ENCODE data around the gene BCL2L1. TPM values are rescaled to one million over a fixed set of nuclear protein-coding genes. Genes with fewer than 3 reads are reported as not detected.

BCL2L1 gene
- total RNA-seq, 8 experiments from 2014 or later = 23.8 to 80.9 (median 37.7) TPM

DNA sequence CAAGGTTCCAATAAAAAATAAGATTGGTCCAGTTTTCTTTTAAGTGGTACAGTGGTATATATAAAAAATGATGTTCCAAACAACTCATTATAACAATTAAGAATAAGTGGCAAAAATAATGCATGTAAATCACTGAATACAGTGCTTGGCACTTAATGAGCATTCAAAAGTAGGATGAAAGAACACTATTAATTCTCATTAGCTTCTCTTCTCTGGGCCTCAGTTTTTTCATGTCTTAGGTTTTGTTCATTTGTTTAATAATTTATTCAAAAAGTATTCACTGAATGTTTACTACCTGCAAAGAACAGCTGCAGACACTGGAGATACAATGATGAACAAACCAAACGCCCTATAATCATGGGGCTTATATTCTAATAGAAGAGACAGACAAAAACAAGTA, 21.1 kb downstream of the BCL2L1 start:
- in situ Hi-C loops (cut with MboI; ENCODE audit: low pct_unique_long_range_greater_than_20kb in 2 of 9, low sequenced_read_pairs in 9 of 9, unreplicated experiment in 9 of 9) = no loop called here
- 40 to 92% (median 78%) methylated on average over 1 of the region's 1 CpG; no CpG with 5 or more reads in 3 of the 10 experiments for WGBS, 10 experiments
- Histone ChIP-seq H3K4me3 (no peak overlapping the region), H3K27ac (no peak overlapping the region), H3K4me1 (replicated peaks in 1 of 2) (peaks cover 4 to 8% of the 10 kb centered on the region in 2 donors)
- ATAC-seq (replicated peaks in 6 of 8) = no peak

DNA sequence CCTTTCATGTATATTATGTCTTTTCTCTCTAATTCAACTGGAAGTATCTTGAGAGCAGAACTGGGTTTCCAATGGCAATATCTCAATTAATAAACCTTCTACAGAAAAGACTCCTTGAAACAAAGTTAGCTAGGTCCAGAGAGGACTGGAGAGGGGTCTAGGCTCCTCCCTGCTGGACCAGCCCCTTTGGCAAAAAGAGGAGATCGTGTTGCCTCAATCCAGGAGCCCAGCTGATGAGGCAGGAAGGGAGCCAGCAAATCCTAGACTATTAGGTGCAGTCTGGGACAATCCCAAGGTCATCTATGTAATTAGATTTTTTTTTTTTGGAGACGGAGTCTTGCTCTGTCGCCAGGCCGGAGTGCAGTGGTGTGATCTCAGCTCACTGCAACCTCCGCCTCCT, 21.9 kb downstream of the BCL2L1 start:
- Histone ChIP-seq H3K27ac (no peak overlapping the region), H3K4me1 (replicated peaks in 1 of 2) (peaks cover 4 to 8% of the 10 kb centered on the region in 2 donors), H3K4me3 (no peak overlapping the region)
- in situ Hi-C loops (cut with MboI; ENCODE audit: low pct_unique_long_range_greater_than_20kb in 2 of 9, low sequenced_read_pairs in 9 of 9, unreplicated experiment in 9 of 9) = no loop called here
- no peak for ATAC-seq (replicated peaks in 6 of 8)
- WGBS, 10 experiments = 80 to 100% (median 90%) methylated on average over 1 to 5 of the region's 5 CpGs; no CpG with 5 or more reads in 5 of the 10 experiments

DNA sequence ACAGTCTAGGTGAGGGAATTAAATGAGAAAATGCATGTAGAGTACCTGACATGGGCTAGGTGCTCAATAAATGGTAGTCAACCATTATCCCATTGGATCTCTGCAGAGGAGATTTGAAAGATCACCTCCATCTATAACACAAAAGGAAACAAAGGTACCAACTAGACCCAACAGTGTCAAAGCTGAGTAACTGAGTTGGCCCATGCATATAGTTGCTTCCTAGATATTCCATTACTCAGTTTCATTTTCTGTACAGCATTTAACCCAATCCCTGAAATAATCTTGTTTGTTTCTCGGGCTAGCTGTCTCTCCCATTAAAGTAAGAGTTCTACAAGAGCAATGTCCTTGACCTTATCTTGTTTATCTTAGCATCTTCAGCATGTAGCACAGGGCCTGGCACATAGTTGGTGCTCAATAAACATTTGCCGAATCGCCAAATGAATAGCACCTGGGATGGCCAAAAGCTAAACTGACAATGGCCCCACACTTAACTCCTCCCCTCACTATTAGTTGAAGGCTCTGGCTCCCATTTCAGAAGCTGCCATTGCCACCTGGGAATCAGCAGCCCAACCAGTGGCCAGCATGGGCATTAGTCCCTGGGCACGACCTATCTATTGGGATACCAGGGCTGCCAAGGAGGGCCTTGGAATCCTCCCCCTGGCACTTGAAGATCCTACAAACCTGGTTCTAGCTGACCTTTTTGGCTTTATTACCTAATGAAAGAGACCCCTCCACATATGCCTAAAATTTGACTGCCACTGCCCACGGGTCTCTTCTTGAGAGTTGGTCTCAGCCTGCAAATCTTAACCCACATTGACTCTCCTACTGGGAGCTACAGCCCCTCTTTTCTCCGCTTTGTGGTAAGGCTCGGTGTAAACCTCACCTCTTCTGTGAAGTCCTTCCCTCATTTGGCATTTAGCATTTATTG, 22.6 kb downstream of the BCL2L1 start:
- H3K4me1 ChIP-seq (replicated peaks in 1 of 2) = peaks cover 4 to 8% of the 10 kb centered on the region in 2 donors
- in situ Hi-C loops (cut with MboI; ENCODE audit: low pct_unique_long_range_greater_than_20kb in 2 of 9, low sequenced_read_pairs in 9 of 9, unreplicated experiment in 9 of 9) = no loop called here
- no peak for ATAC-seq (replicated peaks in 6 of 8)
- WGBS, 10 experiments = 90 to 100% (median 97%) methylated on average over 2 to 6 of the region's 7 CpGs
- peak overlapping the region in 1 of 2 donors; percentile 76 for H3K27ac ChIP-seq
- H3K4me3 ChIP-seq = no peak overlapping the region

DNA sequence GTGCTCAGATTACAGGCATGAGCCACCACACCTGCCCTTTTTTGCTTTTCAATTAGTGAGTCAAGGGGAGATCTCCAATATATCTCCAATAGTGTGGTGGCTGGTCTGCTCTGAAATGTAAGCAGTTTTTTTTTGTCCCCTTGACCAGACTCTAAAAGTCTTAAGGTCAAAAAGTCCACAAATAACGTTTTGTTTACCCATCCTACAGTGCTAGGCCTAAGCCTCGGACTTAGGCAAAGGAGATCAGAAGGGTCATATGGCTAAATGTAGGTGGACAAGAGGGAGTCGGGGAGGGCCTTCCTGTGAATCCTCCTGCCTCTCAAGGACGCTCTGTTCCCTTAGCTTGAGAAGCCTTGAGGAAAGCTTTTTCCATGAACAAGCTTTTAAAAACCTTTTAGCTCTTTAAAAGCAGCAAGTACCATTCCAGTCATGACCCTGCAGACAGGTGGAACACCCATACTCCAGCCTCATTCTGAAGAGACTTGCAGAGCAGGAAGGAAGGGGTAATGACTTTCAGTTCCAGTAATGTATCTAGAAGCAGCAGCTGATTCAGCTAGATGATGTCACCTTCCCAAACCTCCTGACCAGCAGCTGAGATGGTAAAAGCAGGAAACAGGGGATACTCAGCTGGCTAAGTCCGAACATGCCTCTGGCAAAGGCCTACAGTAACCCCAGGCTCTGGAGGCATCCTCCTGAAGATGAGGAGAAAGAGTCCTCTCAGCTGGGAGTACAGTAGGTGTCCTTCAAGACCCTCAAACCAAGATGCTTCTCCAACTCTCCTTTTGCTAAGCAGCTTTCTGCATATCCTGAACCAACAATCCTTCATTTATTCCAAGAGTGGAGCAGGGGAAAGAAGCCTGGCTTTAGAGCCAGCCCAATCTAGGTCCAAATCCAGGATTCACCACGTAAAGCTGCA, 23.6 kb downstream of the BCL2L1 start:
- Histone ChIP-seq H3K4me1 (replicated peaks in 1 of 2) (peaks cover 4 to 10% of the 10 kb centered on the region in 2 donors), H3K27ac (peak overlapping the region; percentile 49 to 76), H3K4me3 (no peak overlapping the region)
- in situ Hi-C loops (cut with MboI; ENCODE audit: low pct_unique_long_range_greater_than_20kb in 2 of 9, low sequenced_read_pairs in 9 of 9, unreplicated experiment in 9 of 9) = no loop called here
- peak; percentile 82 to 98 (median 98) for ATAC-seq (replicated peaks in 6 of 8)
- WGBS, 10 experiments = 0 to 100% (median 84%) methylated on average over 1 to 6 of the region's 6 CpGs; no CpG with 5 or more reads in 2 of the 10 experiments

DNA sequence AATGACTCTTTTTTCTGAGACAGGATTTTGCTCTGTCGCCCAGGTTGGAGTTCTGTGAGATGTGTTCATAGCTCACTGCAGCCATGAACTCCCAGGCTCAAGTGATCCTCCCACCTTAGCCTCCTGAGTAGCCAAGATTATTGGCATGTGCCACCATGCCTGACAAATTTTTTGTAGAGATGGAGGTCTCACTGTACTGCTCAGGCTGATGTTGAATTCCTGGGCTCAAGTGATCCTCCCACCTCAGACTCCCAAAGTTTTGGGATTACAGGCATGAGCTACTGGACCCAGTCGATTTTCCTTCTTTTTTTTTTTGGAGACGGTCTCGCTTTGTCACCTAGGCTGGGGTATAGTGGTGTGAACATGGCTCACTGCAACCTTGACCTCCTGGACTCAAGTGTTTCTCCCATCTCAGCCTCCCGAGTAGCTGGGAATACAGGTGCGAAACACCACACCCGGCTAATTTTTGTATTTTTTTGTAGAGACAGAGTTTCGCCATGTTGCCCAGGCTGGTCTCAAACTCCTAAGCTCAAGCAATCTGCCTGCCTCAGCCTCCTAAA, 24.3 kb downstream of the BCL2L1 start:
- no peak for ATAC-seq (replicated peaks in 6 of 8)
- Histone ChIP-seq H3K4me3 (no peak overlapping the region), H3K27ac (no peak overlapping the region), H3K4me1 (replicated peaks in 1 of 2) (peaks cover 4 to 15% of the 10 kb centered on the region in 2 donors)
- in situ Hi-C loops (cut with MboI; ENCODE audit: low pct_unique_long_range_greater_than_20kb in 2 of 9, low sequenced_read_pairs in 9 of 9, unreplicated experiment in 9 of 9) = no loop called here
- WGBS, 10 experiments = 82 to 100% (median 97%) methylated on average over 2 to 8 of the region's 8 CpGs; no CpG with 5 or more reads in 1 of the 10 experiments

DNA sequence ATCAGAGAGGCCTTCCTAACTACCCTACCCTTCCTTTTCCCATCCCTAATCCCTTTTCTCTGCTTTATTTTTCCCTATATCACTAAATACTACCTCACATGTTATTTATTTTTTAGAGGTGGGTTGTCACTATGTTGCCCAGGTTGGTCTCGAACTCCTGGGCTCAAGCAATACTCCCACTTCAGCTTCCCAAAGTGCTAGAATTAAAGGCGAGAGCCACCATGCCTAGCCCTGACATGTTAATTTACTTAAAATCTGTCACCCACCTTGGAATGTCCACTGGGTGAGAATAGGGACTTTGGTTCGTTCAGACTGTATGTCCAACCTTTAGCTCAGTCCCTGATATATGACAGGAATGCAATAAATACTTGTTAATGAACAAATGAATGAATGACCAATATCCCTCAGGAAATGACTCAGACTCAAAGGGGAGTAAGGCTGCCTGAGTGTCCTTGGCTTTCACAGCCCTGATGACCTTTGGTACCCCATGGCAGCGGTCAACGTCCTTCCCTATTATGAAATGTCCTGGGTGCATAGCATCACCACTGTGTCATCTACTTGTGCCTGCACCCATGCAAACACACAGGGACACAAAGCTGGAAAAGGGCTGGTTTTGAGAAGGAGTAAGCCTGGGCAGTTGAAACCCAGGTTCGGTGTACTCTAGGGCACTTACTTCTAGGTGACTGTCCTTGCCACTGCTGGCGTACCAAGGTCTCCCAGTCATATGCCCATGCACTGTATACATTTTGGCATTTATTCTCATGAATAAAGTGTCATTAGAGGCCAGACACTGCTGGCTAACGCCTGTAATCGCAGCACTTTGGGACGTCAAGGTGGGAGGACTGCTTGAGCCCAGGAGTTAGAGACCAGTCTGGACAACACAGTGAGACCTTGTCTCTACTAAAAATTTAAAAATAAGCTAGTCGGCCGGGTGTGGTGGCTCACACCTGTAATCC, 26.5 kb downstream of the BCL2L1 start:
- H3K4me1 ChIP-seq (replicated peaks in 1 of 2) = peaks cover 4 to 15% of the 10 kb centered on the region in 2 donors
- no peak overlapping the region for H3K4me3 ChIP-seq
- H3K27ac ChIP-seq = no peak overlapping the region
- WGBS, 10 experiments = 52 to 100% (median 84%) methylated on average over 1 to 9 of the region's 12 CpGs
- ATAC-seq (replicated peaks in 6 of 8) = no peak
- in situ Hi-C loops (cut with MboI; ENCODE audit: low pct_unique_long_range_greater_than_20kb in 2 of 9, low sequenced_read_pairs in 9 of 9, unreplicated experiment in 9 of 9) = no loop called here

DNA sequence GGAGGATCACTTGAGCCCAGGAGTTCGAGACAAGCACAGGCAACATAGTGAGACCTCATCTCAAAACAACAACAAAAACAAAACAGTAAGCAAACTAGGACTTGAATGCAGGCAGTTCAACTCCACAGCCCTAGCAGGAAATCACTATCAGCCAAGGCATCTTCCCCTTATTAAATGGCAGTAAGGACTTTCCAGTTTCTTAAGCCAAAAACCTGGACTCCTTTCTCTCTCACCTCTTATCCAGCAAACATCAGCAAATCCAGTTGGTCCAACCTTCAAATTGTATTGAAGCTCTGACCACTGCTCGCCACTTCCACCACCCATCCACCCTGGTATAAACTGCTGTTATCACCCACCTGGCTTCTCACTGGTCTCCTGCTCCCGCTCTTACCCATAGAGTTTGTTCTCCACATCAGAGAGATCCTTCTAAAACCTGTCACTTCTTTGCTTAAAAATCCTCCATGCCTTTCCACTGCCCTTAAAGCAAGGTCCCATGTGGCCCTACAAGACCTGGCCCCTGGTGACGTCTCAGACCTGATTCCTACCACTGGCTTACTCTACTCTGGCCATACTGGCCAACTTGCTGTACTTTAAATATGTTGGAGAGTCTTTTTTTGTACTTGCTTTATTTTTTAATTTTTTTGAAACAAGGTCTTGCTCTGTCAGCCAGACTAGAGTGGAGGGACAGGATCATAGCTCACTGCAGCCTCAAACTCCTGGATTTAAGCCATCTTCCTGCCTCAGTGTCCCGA, 27.6 kb downstream of the BCL2L1 start:
- peaks cover 4 to 15% of the 10 kb centered on the region in 2 donors for H3K4me1 ChIP-seq (replicated peaks in 1 of 2)
- in situ Hi-C loops (cut with MboI; ENCODE audit: low pct_unique_long_range_greater_than_20kb in 2 of 9, low sequenced_read_pairs in 9 of 9, unreplicated experiment in 9 of 9) = no loop called here
- H3K27ac ChIP-seq = no peak overlapping the region
- no peak overlapping the region for H3K4me3 ChIP-seq
- no peak for ATAC-seq (replicated peaks in 6 of 8)
- 80 to 100% (median 94%) methylated on average over 1 to 4 of the region's 5 CpGs for WGBS, 10 experiments

DNA sequence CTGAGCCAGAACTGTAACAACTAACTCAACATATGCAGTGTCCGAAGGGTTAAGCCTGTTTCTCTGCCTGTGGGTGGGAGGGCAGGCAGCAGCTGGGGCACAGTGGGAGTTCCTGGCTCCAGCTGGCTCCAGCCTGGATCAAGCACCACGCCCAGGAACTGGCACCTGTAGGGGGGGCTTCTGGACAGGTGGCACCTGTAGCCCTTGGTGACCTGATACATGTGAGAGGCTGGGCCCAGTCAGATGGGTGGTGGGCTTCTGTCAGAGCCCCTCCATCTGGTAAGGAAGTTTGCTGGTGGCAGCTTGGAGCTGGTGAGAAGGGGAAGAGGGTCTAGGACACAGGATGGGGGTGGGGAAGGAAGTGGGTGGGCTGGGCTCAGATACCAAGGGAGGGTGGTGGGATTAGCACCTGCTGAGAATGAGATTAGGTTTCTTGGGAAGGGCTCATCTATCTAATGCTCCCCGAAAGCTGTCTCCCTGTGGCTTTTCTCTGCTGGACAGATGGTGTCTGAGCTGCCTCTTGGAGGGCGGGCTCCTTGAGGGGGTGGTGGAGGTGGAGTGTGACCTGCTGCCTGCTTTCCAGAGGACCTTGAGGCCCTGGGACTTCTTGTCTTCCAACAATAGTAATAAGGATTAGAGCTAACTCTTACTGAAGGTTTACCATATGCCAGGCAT, 28.5 kb downstream of the BCL2L1 start:
- Histone ChIP-seq H3K4me3 (no peak overlapping the region), H3K4me1 (replicated peaks in 1 of 2) (peaks cover under 1 to 11% of the 10 kb centered on the region in 2 donors), H3K27ac (no peak overlapping the region)
- in situ Hi-C loops (cut with MboI; ENCODE audit: low pct_unique_long_range_greater_than_20kb in 2 of 9, low sequenced_read_pairs in 9 of 9, unreplicated experiment in 9 of 9) = no loop called here
- WGBS, 10 experiments = 38 to 100% (median 93%) methylated on average over 1 of the region's 4 CpGs; no CpG with 5 or more reads in 6 of the 10 experiments
- ATAC-seq (replicated peaks in 6 of 8) = peak in 1 of 8 experiments; percentile 56

DNA sequence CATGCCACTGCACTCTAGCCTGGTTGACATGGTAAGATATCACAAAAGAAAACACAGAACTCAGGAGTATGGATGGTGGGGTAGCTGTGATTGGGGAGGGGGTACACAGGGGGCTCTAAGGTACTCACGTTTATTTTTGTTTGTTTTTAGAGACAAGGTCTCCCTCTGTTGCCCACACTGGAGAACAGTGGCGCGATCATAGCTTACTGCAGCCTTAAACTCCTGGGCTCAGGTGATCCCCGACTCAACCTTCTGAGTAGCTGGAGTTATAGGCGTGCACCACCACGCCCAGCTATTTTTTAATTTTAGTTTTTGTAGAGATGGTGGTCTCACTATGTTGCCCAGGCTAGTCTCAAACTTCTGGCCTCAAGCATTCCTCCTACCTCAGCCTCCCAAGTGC, 29.3 kb downstream of the BCL2L1 start:
- Histone ChIP-seq H3K27ac (no peak overlapping the region), H3K4me1 (replicated peaks in 1 of 2) (peaks cover 0 to 6% of the 10 kb centered on the region in 2 donors), H3K4me3 (no peak overlapping the region)
- 83 to 100% (median 92%) methylated on average over 1 to 4 of the region's 6 CpGs; no CpG with 5 or more reads in 5 of the 10 experiments for WGBS, 10 experiments
- no peak for ATAC-seq (replicated peaks in 6 of 8)
- in situ Hi-C loops (cut with MboI; ENCODE audit: low pct_unique_long_range_greater_than_20kb in 2 of 9, low sequenced_read_pairs in 9 of 9, unreplicated experiment in 9 of 9) = no loop called here

DNA sequence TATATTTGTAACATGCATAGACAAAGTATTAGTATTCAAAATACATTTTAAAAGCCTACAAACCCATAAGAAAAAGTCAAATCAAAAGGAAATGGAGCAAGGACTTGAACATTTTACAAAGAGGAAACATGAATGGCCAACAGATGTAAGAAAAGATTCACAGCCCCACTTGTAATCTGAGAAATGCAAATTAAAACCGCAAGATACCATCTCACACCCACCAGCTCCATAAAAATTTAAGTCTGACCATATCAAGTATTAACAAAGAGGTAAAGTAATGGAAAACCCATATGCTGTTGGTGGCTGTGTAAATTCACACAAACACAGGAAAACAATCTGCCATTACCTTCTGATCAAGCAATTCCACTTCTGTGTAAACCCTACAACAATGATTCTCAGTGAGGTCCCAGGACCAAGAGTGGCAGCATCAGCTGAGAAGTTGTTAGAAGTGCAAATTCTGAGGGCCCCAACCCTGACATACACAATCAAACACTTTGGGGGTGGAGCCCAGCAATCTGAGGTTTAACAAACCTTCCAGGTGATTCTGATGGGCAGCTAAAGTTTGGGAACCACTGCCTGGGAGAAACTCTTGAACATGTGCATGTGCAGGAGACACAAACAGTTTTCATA, 30.9 kb downstream of the BCL2L1 start:
- ATAC-seq (replicated peaks in 6 of 8) = peak in 3 of 8 experiments; percentile 65 to 83 (median 69)
- in situ Hi-C loops (cut with MboI; ENCODE audit: low pct_unique_long_range_greater_than_20kb in 2 of 9, low sequenced_read_pairs in 9 of 9, unreplicated experiment in 9 of 9) = no loop called here
- Histone ChIP-seq H3K4me3 (no peak overlapping the region), H3K4me1 (replicated peaks in 1 of 2) (peaks cover 0 to 6% of the 10 kb centered on the region in 2 donors), H3K27ac (peak overlapping the region in 1 of 2 donors; percentile 41)
- WGBS, 10 experiments = 0 to 86% (median 21%) methylated on average over 1 of the region's 1 CpG; no CpG with 5 or more reads in 2 of the 10 experiments

All from motor neuron (in vitro differentiated cells).